Endothelial cell of umbilical vein (primary cell): Measurements from ENCODE around the gene HTRA1. TPM values are rescaled to one million over a fixed set of nuclear protein-coding genes. Genes with fewer than 3 reads are reported as not detected.

Source experiments
- BruUV-seq: library from RNA; stranded (reverse); fragments of 400-500 nt; replicated peaks from 2 replicates; lab custom pipeline; 2021; lab: Mats Ljungman, UMichigan
- CTCF ChIA-PET: fragments of 300-600, 350-600 bp; sonication (Branson Sonifier 250); formaldehyde crosslinking; loops from one replicate; lab custom pipeline; 2021; ENCODE audit warnings: antibody characterized with exemption, inconsistent platforms; lab: Charles Lee
- POLR2A ChIA-PET: fragments of 300-600, 350-600 bp; sonication (Branson Sonifier 250); formaldehyde crosslinking; loops from one replicate; lab custom pipeline; 2021; ENCODE audit warnings: antibody characterized with exemption, inconsistent platforms; lab: Charles Lee
- DNase-seq: peaks from one replicate; pipeline ENCODE4 v3.0.0-alpha.2; 2011; ENCODE audit warnings: low read depth, low spot score
- FAIRE-seq: peaks from 2 replicates; lab custom pipeline; 2011; peaks lifted over from hg19 to GRCh38; lab: Jason Lieb, UNC
- H2AFZ ChIP-seq: 2 replicates; pipeline ENCODE4 v1.6.0; 2012; ENCODE audit warnings: low read depth, low read length, control low read depth, inconsistent platforms
- H3K27ac ChIP-seq: 2 replicates; pipeline ENCODE4 v1.5.1; 2011; ENCODE audit warnings: low read depth, mild to moderate bottlenecking, control low read depth, low read length, moderate library complexity; ENCODE audit not compliant: insufficient read depth
- H3K27me3 ChIP-seq, 2 experiments: 2 replicates each; pipeline versions ENCODE4 v1.6.0 to v1.6.1; 2011; ENCODE audit warnings: low read length in 2 of 2, mixed read lengths in 1 of 2; ENCODE audit not compliant: control insufficient read depth in 2 of 2, insufficient read depth in 2 of 2
- H3K36me3 ChIP-seq, 2 experiments: 2 replicates in 1 of 2; 3 replicates in 1 of 2; pipeline ENCODE4 v1.5.1; 2011; ENCODE audit warnings: low read length in 2 of 2, mild to moderate bottlenecking in 1 of 2, moderate library complexity in 1 of 2; ENCODE audit not compliant: control insufficient read depth in 2 of 2, insufficient read depth in 2 of 2; ENCODE audit errors: extremely low read depth in 1 of 2
- H3K4me1 ChIP-seq: 3 replicates; pipeline ENCODE4 v1.5.1; 2011; ENCODE audit warnings: mild to moderate bottlenecking, low read length; ENCODE audit not compliant: control insufficient read depth, insufficient read depth; ENCODE audit errors: extremely low read depth
- H3K4me2 ChIP-seq: 2 replicates; pipeline ENCODE4 v1.6.1; 2011; ENCODE audit warnings: low read length, control low read depth, mixed read lengths; ENCODE audit not compliant: insufficient read depth
- H3K4me3 ChIP-seq, 3 experiments: fragments of 200-600 bp in 1 of 3; sonication (generic), shearing (Covaris generic) in 1 of 3; replicated peaks in 1 of 3; 2 replicates each; pipeline ENCODE4 v1.5.1; 2011 to 2016; ENCODE audit warnings: control low read depth in 3 of 3, low read length in 3 of 3, mild to moderate bottlenecking in 2 of 3, inconsistent platforms in 1 of 3, low read depth in 1 of 3, moderate library complexity in 1 of 3; ENCODE audit not compliant: insufficient read depth in 1 of 3
- H3K79me2 ChIP-seq: 2 replicates; pipeline ENCODE4 v1.6.0; 2012; ENCODE audit warnings: low read length, inconsistent platforms; ENCODE audit not compliant: control insufficient read depth, insufficient read depth
- H3K9ac ChIP-seq: replicated peaks from 2 replicates; pipeline ENCODE3; 2011; ENCODE audit warnings: low read length, control low read depth; ENCODE audit not compliant: insufficient read depth; ENCODE audit errors: extremely low read depth
- H3K9me1 ChIP-seq: replicated peaks from 3 replicates; pipeline ENCODE4 v1.6.0; 2011; ENCODE audit warnings: mild to moderate bottlenecking, low read length; ENCODE audit not compliant: control insufficient read depth, insufficient read depth; ENCODE audit errors: extremely low read depth
- H3K9me3 ChIP-seq: replicated peaks from 2 replicates; pipeline ENCODE4 v1.5.1; 2012; ENCODE audit warnings: low read length, inconsistent platforms; ENCODE audit not compliant: control insufficient read depth, insufficient read depth
- H4K20me1 ChIP-seq: replicated peaks from 2 replicates; pipeline ENCODE3; 2011; ENCODE audit warnings: mild to moderate bottlenecking, low read length; ENCODE audit not compliant: control insufficient read depth, insufficient read depth; ENCODE audit errors: extremely low read depth
- EZH2 ChIP-seq: IDR thresholded peaks from 2 replicates; pipeline ENCODE4 v1.6.1; 2012; ENCODE audit warnings: borderline replicate concordance, low read depth, mild to moderate bottlenecking, moderate library complexity, low read length, inconsistent platforms; ENCODE audit not compliant: severe bottlenecking
- FOS ChIP-seq: IDR thresholded peaks from 2 replicates; pipeline ENCODE4 v1.6.1; 2011; ENCODE audit warnings: mild to moderate bottlenecking, low read length, moderate library complexity, borderline replicate concordance; ENCODE audit not compliant: insufficient read depth
- GATA2 ChIP-seq: IDR thresholded peaks from 2 replicates; pipeline ENCODE4 v1.7.0; 2011; ENCODE audit warnings: low read depth, mild to moderate bottlenecking, moderate library complexity, mixed read lengths, low read length; ENCODE audit not compliant: insufficient read length, insufficient read depth
- JUN ChIP-seq: IDR thresholded peaks from 2 replicates; pipeline ENCODE4 v1.6.1; 2011; ENCODE audit warnings: borderline replicate concordance, low read depth; ENCODE audit not compliant: insufficient read length, insufficient read depth
- MYC ChIP-seq: IDR thresholded peaks from one replicate; pipeline ENCODE4 v1.6.1; 2011; ENCODE audit warnings: mild to moderate bottlenecking, low read depth, low read length
- POLR2A ChIP-seq: IDR thresholded peaks from 2 replicates; pipeline ENCODE4 v1.6.1; 2012; ENCODE audit warnings: low read depth, mild to moderate bottlenecking, control low read depth, low read length
- POLR2AphosphoS5 ChIP-seq: IDR thresholded peaks from 2 replicates; pipeline ENCODE4 v1.6.1; 2012; ENCODE audit warnings: low read depth, mild to moderate bottlenecking, control low read depth, low read length, moderate library complexity; ENCODE audit not compliant: insufficient read depth
- dilution Hi-C: fragments of 300-500 bp; cut with MboI; formaldehyde crosslinking; loops from one replicate; pipeline ENCODE4 v1.15.0; 2019; ENCODE audit warnings: low sequenced_read_pairs; ENCODE audit not compliant: extremely low pct_ligation_motif_present
- intact Hi-C: fragments of 100-400 bp; cut with micrococcal nuclease; formaldehyde crosslinking; loops from one replicate; pipeline ENCODE4 v1.10.0; 2022
- polyA plus RNA-seq, 4 experiments: library from polyadenylated mRNA; depleted of rRNA in 3 of 4; stranded (reverse) in 3 of 4; unstranded in 1 of 4; fragments of >200 nt; gene quantifications; 2 replicates each; pipeline versions ENCODE4 v1.2.1 to v1.2.3, GENCODE V29; 2011 to 2012; ENCODE audit warnings: missing spikeins in 1 of 4
- total RNA-seq: library from RNA; stranded (reverse); gene quantifications from 2 replicates; pipeline ENCODE4 v1.2.3, GENCODE V29; 2021
- TF ChIP-seq, protein P1 (sequence below), 2 donors: IDR thresholded peaks; 1 replicate in 1 of 2; 2 replicates in 1 of 2; pipeline ENCODE4 v1.5.1; 2011; ENCODE audit warnings: low read length in 2 of 2, mild to moderate bottlenecking in 2 of 2, moderate library complexity in 2 of 2, control low read depth in 1 of 2, inconsistent platforms in 1 of 2, low read depth in 1 of 2; ENCODE audit not compliant: insufficient read depth in 1 of 2; ENCODE audit errors: extremely low read depth in 1 of 2
- TF ChIP-seq, protein P2 (sequence below): IDR thresholded peaks from 2 replicates; pipeline ENCODE4 v1.6.1; 2011; ENCODE audit not compliant: insufficient read depth, insufficient read length

HTRA1 gene
- total and polyA plus RNA-seq, 2 donors (not counting 3 experiments of a cell fraction or from before 2014, with no cell fraction given), result 192 to 270 TPM

DNA sequence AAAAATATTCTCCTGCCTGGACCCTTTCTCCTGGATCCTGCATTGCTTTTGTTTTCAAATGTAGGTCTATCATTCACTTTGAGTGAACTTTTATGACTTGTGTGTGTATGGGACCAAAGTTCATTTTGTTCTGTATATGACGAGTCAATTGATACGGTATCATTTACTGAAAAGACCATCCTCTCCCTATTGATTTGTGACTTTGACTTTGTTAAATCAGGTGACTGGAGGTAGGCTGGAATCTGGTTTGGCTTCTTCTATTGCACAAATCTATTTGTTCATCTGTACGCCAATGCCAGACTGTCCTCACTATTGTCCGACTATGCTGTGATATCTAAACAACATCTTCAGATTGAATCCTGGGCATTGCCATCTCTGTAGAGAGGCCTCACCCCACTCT, 12.2 kb upstream of the HTRA1 start:
- dilution Hi-C loops, result loop anchor here (25.0 kb wide), 1 partner anchor 162 kb away; no protein-coding TSS in a partner anchor
- TF ChIP-seq POLR2A, result no peak
- no peak for TF ChIP-seq POLR2AphosphoS5
- TF ChIP-seq, protein P1, sequence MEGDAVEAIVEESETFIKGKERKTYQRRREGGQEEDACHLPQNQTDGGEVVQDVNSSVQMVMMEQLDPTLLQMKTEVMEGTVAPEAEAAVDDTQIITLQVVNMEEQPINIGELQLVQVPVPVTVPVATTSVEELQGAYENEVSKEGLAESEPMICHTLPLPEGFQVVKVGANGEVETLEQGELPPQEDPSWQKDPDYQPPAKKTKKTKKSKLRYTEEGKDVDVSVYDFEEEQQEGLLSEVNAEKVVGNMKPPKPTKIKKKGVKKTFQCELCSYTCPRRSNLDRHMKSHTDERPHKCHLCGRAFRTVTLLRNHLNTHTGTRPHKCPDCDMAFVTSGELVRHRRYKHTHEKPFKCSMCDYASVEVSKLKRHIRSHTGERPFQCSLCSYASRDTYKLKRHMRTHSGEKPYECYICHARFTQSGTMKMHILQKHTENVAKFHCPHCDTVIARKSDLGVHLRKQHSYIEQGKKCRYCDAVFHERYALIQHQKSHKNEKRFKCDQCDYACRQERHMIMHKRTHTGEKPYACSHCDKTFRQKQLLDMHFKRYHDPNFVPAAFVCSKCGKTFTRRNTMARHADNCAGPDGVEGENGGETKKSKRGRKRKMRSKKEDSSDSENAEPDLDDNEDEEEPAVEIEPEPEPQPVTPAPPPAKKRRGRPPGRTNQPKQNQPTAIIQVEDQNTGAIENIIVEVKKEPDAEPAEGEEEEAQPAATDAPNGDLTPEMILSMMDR (IDR thresholded peaks at IDR 0.05; ENCODE audit: extremely low read depth in 1 of 2, insufficient read depth in 1 of 2, low read depth in 1 of 2, low read length in 2 of 2), result no peak
- TF ChIP-seq JUN, result no peak
- TF ChIP-seq, protein P2, sequence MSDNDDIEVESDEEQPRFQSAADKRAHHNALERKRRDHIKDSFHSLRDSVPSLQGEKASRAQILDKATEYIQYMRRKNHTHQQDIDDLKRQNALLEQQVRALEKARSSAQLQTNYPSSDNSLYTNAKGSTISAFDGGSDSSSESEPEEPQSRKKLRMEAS, result no peak
- no peak for TF ChIP-seq GATA2
- no peak for TF ChIP-seq MYC
- TF ChIP-seq EZH2, result no peak
- no peak for TF ChIP-seq FOS
- no peak overlapping the region for H3K27ac ChIP-seq
- FAIRE-seq (no peak), DNase-seq (no peak)
- no TSS peak for BruUV-seq
- no peak overlapping the region for H3K4me3 ChIP-seq
- H3K27me3 ChIP-seq, result no peaks in the 10 kb centered on the region
- no peaks in the 10 kb centered on the region for H4K20me1 ChIP-seq
- POLR2A ChIA-PET, result no interaction called here
- peaks cover 17% of the 10 kb centered on the region for H3K4me1 ChIP-seq
- intact Hi-C loops, result no loop called here
- H3K9ac ChIP-seq, result no peak overlapping the region
- no peaks in the 10 kb centered on the region for H3K36me3 ChIP-seq
- no peaks in the 10 kb centered on the region for H3K79me2 ChIP-seq
- no peak overlapping the region for H2AFZ ChIP-seq
- H3K9me3 ChIP-seq, result no peaks in the 10 kb centered on the region
- no peak overlapping the region for H3K4me2 ChIP-seq
- CTCF ChIA-PET, result interaction anchor here (0.9 to 2.7 kb wide), 3 partner anchors 7 to 116 kb away, joined by 3 to 15 read pairs (median 6); no protein-coding TSS in a partner anchor
- H3K9me1 ChIP-seq, result no peaks in the 10 kb centered on the region
